SK-N-SH (cell line): ENCODE results near the gene LDAF1.

Experiments used
- EP300 ChIP-seq, 2 experiments: IDR thresholded peaks; 2 replicates each; pipeline versions ENCODE4 v1.4.0 to v1.6.1; 2012; ENCODE audit warnings: borderline replicate concordance in 1 of 2, low read depth in 1 of 2, low read length in 1 of 2
- FOXJ3 ChIP-seq: sonication (generic); formaldehyde crosslinking; IDR thresholded peaks from 2 replicates; pipeline ENCODE4 v1.5.1; 2020; ENCODE audit warnings: mild to moderate bottlenecking, missing genetic modification reagents
- TF ChIP-seq, protein P1 (sequence below): IDR thresholded peaks from 2 replicates; pipeline ENCODE4 v1.4.0; 2012; ENCODE audit warnings: low read depth, borderline replicate concordance
- TF ChIP-seq, protein P2 (sequence below): fragments of 200-600 bp; sonication (generic); IDR thresholded peaks from 2 replicates; pipeline ENCODE4 v1.6.1; 2017; ENCODE audit warnings: antibody characterized with exemption, mild to moderate bottlenecking, moderate library complexity
- TF ChIP-seq, protein P3 (sequence below): fragments of 150-350 bp; IDR thresholded peaks from 2 replicates; pipeline ENCODE4 v1.6.1; 2017; ENCODE audit warnings: antibody characterized with exemption, low read length, low read depth, borderline replicate concordance

DNA sequence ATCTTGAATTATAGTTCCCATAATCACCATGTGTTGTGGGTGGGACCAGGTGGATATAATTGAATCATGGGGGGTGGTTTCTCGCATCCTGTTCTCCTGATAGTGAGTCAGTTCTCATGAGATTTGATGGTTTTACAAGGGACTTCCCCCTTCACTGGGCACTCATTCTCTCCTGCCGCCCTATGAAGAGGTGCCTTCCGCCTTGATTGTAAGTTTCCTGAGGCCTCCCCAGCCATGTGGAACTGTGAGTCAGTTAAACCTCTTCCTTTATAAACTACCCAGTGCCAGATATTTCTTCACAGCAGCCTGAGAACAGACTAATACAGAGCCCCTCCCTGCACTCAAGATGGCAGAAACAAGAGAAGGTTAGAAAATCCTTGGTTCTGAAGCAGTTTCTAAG lies 26.4 kb downstream of the LDAF1 start:
- TF ChIP-seq, protein P1, sequence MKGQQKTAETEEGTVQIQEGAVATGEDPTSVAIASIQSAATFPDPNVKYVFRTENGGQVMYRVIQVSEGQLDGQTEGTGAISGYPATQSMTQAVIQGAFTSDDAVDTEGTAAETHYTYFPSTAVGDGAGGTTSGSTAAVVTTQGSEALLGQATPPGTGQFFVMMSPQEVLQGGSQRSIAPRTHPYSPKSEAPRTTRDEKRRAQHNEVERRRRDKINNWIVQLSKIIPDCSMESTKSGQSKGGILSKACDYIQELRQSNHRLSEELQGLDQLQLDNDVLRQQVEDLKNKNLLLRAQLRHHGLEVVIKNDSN: no peak
- TF ChIP-seq, protein P2, sequence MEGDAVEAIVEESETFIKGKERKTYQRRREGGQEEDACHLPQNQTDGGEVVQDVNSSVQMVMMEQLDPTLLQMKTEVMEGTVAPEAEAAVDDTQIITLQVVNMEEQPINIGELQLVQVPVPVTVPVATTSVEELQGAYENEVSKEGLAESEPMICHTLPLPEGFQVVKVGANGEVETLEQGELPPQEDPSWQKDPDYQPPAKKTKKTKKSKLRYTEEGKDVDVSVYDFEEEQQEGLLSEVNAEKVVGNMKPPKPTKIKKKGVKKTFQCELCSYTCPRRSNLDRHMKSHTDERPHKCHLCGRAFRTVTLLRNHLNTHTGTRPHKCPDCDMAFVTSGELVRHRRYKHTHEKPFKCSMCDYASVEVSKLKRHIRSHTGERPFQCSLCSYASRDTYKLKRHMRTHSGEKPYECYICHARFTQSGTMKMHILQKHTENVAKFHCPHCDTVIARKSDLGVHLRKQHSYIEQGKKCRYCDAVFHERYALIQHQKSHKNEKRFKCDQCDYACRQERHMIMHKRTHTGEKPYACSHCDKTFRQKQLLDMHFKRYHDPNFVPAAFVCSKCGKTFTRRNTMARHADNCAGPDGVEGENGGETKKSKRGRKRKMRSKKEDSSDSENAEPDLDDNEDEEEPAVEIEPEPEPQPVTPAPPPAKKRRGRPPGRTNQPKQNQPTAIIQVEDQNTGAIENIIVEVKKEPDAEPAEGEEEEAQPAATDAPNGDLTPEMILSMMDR: no peak
- TF ChIP-seq FOXJ3: no peak
- no peak for TF ChIP-seq EP300 (IDR thresholded peaks at IDR 0.05; ENCODE audit: borderline replicate concordance in 1 of 2, low read depth in 1 of 2, low read length in 1 of 2)
- TF ChIP-seq, protein P3, sequence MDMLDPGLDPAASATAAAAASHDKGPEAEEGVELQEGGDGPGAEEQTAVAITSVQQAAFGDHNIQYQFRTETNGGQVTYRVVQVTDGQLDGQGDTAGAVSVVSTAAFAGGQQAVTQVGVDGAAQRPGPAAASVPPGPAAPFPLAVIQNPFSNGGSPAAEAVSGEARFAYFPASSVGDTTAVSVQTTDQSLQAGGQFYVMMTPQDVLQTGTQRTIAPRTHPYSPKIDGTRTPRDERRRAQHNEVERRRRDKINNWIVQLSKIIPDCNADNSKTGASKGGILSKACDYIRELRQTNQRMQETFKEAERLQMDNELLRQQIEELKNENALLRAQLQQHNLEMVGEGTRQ: no peak
